ENCODE measurements around the gene TMEM134. TPM values are rescaled to one million over a fixed set of nuclear protein-coding genes. Genes with fewer than 3 reads are reported as not detected.
"Not testable (repeated sequence)": the region's sequence is repeated elsewhere in the genome, so short reads cannot be mapped to it uniquely, and the experiment has no call there.

The TMEM134 gene, protein sequence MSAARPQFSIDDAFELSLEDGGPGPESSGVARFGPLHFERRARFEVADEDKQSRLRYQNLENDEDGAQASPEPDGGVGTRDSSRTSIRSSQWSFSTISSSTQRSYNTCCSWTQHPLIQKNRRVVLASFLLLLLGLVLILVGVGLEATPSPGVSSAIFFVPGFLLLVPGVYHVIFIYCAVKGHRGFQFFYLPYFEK
- 63.0 TPM for polyA plus RNA-seq
- long read RNA-seq, donor 1, transcript TMEM134-201 (7 exons, 3,534 nt), result major isoform, 14 of 16 reads
- long read RNA-seq, donor 1, partial matches to known transcripts, result 0 of 16 reads
- long read RNA-seq, donor 1, other reads (novel, unspliced or antisense), result 0 of 16 reads
- long read RNA-seq, donor 2, transcript TMEM134-205 (3 exons, 565 nt), result minor isoform, 7 of 50 reads
- long read RNA-seq, donor 2, transcript TMEM134-201 (7 exons, 3,534 nt), result major isoform, 32 of 50 reads
- long read RNA-seq, donor 2, partial matches to known transcripts, result 0 of 50 reads
- long read RNA-seq, donor 2, other reads (novel, unspliced or antisense), result 10 of 50 reads
- long read RNA-seq, donor 3, result 0 reads
- long read RNA-seq, donor 4, partial matches to known transcripts, result 0 of 5 reads
- long read RNA-seq, donor 4, other reads (novel, unspliced or antisense), result 0 of 5 reads
- long read RNA-seq, donor 5, transcript TMEM134-201 (7 exons, 3,534 nt), result major isoform, 15 of 23 reads
- long read RNA-seq, donor 5, partial matches to known transcripts, result 0 of 23 reads
- long read RNA-seq, donor 5, other reads (novel, unspliced or antisense), result 0 of 23 reads
- long read RNA-seq, donor 6, transcript TMEM134-201 (7 exons, 3,534 nt), result major isoform, 22 of 117 reads
- long read RNA-seq, donor 6, transcript TMEM134-205 (3 exons, 565 nt), result minor isoform, 8 of 117 reads
- long read RNA-seq, donor 6, partial matches to known transcripts, result 75 of 117 reads
- long read RNA-seq, donor 6, other reads (novel, unspliced or antisense), result 8 of 117 reads
- long read RNA-seq, donor 7, transcript TMEM134-201 (7 exons, 3,534 nt), result major isoform, 8 of 19 reads
- long read RNA-seq, donor 7, partial matches to known transcripts, result 0 of 19 reads
- long read RNA-seq, donor 7, other reads (novel, unspliced or antisense), result 5 of 19 reads
- long read RNA-seq, donor 8, transcript TMEM134-205 (3 exons, 565 nt), result minor isoform, 12 of 67 reads
- long read RNA-seq, donor 8, transcript TMEM134-201 (7 exons, 3,534 nt), result major isoform, 35 of 67 reads
- long read RNA-seq, donor 8, partial matches to known transcripts, result 5 of 67 reads
- long read RNA-seq, donor 8, other reads (novel, unspliced or antisense), result 8 of 67 reads
- long read RNA-seq, donor 9, transcript TMEM134-201 (7 exons, 3,534 nt), result major isoform, 19 of 34 reads
- long read RNA-seq, donor 9, partial matches to known transcripts, result 0 of 34 reads
- long read RNA-seq, donor 9, other reads (novel, unspliced or antisense), result 10 of 34 reads
- long read RNA-seq, donor 10, transcript TMEM134-201 (7 exons, 3,534 nt), result major isoform, 14 of 31 reads
- long read RNA-seq, donor 10, partial matches to known transcripts, result 0 of 31 reads
- long read RNA-seq, donor 10, other reads (novel, unspliced or antisense), result 7 of 31 reads
- long read RNA-seq, donor 11, transcript TMEM134-201 (7 exons, 3,534 nt), result major isoform, 11 of 21 reads
- long read RNA-seq, donor 11, partial matches to known transcripts, result 0 of 21 reads
- long read RNA-seq, donor 11, other reads (novel, unspliced or antisense), result 5 of 21 reads

DNA sequence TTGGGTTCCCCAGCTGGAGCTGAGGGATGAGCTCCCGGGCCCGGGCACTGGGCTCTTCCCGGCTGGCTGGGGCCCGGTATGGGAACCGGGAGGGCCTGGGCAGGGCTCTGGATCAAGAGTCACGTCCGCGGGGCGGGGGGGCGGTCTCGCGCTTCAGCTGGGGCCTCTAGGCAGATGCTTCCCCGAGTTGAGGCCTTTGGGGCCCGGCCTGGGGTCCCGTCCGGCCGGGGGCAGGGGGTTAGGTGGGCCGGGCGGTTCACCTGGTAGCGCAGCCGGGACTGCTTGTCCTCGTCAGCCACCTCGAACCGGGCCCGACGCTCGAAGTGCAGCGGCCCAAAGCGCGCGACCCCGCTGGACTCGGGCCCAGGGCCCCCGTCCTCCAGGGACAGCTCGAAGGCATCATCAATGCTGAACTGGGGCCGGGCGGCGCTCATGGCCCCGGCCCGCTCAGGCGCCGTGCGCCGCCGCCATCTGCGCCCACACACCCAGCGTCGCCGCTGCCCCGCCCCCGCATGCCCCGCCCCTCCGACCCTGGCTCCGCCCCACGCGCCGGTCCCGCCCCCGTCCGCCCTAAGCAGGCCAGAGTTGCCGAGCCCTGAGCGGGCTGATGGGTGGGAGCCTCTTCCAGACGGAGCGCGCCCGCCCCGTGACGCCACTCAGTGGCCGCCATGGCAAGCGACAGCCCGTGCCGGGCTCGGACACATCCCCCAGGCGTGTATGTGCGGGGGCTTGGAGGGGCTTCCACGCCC lies at the start of gene TMEM134:
Gene TMEM134, minus strand, starts transcription at position 493 of the 749 bp plus-strand sequence. Its CDS starts 59 bp downstream, at position 434.
- Histone ChIP-seq H3K27me3 (ENCODE audit: control insufficient read depth, insufficient read depth, low read length) (no peaks in the 10 kb centered on the region), H3K27ac (ENCODE audit: low read length) (peak within 1 kb of the TSS; percentile 93), H3K4me1 (ENCODE audit: control insufficient read depth, insufficient read depth, low read length) (peaks cover 19% of the 10 kb centered on the region), H3K4me3 (ENCODE audit: low read length) (peak within 1 kb of the TSS; percentile 96), H3K9me3 (ENCODE audit: control insufficient read depth, low read depth, low read length) (peaks cover 3% of the 10 kb centered on the region), H3K36me3 (ENCODE audit: control insufficient read depth, insufficient read depth, low read length) (no peaks in the 10 kb centered on the region)
- WGBS (ENCODE audit: insufficient coverage, low lambda C conversion rate), result no CpG with 5 or more reads among the region's 76 CpGs
- DNase-seq, result peak; percentile 92

DNA sequence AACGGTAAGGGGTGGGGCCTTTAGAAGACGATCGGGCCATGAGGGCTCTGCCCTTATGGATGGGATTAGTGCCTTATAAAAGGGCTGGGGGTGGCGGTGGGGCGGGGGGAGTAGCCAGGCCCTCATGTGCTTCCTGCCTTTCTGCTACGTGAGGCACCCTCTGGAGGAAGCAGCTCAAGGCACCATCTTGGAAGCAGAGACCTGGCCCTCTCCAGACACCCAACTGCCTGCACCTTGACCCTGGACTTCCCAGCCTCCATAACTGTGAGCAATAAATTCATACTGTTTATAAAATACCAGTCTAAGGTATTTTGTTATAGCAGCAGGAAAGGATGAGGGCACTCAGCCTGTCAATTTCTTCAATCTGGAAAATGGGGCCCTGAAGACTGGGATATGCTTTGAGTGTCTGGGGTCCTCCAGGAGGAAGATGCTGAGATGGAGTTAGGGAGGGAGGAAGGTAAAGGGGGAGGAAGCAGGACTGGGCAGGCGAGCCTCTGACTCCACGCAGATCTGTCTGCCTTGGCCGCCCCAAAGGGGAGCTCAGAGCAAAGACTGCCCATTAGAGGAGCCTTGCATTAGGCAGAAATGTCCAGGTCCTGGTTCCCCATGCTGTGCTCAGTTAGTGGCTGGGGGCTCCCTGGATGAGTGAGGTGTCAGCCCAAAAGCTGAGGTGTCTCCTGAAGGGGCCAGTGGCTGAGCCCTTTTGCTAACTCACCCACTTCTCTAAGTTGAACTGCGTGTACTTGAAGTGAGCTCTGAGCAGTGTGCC lies 48.9 kb upstream of the TMEM134 start:
- no CpG with 5 or more reads among the region's 10 CpGs for WGBS (ENCODE audit: insufficient coverage, low lambda C conversion rate)
- no peak for DNase-seq
- Histone ChIP-seq H3K9me3 (ENCODE audit: control insufficient read depth, low read depth, low read length) (peaks cover 4% of the 10 kb centered on the region), H3K4me3 (ENCODE audit: low read length) (no peak overlapping the region), H3K36me3 (ENCODE audit: control insufficient read depth, insufficient read depth, low read length) (no peaks in the 10 kb centered on the region), H3K4me1 (ENCODE audit: control insufficient read depth, insufficient read depth, low read length) (no peaks in the 10 kb centered on the region), H3K27me3 (ENCODE audit: control insufficient read depth, insufficient read depth, low read length) (no peaks in the 10 kb centered on the region), H3K27ac (ENCODE audit: low read length) (no peak overlapping the region)

DNA sequence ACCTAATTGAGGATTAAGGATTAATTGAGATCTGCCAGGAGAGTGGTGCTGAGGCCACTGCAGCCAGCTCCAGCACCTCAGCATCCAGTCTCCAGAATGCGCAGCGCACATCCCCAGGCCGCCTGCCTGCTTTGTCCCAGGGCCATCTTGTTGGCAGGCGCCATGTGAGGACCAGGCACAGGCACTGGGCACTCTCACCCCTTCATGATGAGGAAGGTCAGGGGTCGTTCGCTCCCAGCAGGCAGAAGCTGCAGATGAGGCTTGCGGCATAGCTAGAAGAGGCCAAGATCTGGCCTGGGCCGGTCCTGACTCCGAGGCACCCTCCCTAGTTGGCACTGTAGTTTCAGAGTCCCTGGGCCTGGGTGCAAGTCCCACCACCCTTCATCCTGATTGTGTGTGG lies 47.8 kb upstream of the TMEM134 start:
- peaks cover 4% of the 10 kb centered on the region for H3K9me3 ChIP-seq (ENCODE audit: control insufficient read depth, low read depth, low read length)
- no peaks in the 10 kb centered on the region for H3K27me3 ChIP-seq (ENCODE audit: control insufficient read depth, insufficient read depth, low read length)
- no peak overlapping the region for H3K27ac ChIP-seq (ENCODE audit: low read length)
- no peaks in the 10 kb centered on the region for H3K4me1 ChIP-seq (ENCODE audit: control insufficient read depth, insufficient read depth, low read length)
- no CpG with 5 or more reads among the region's 9 CpGs for WGBS (ENCODE audit: insufficient coverage, low lambda C conversion rate)
- H3K4me3 ChIP-seq (ENCODE audit: low read length), result no peak overlapping the region
- no peak for DNase-seq
- no peaks in the 10 kb centered on the region for H3K36me3 ChIP-seq (ENCODE audit: control insufficient read depth, insufficient read depth, low read length)

DNA sequence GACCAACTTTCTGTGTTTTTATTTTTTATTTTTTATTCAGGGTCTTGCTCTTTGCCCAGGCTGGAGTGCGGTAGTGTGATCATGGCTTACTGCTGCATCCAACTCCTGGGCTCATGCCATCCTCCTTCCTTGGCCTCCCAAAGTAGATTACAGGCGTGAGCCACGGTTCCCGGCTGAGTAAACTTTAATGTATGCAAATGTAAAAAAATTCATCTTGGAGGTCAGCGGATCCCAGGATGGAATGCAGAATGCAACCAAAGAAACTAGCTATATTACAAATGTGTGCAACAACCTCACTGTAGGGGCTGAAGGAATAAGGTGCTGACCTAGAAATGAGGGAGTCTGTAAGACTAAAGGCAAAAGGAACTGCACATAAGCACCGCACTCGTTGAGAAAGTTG lies 45.1 kb upstream of the TMEM134 start:
- H3K9me3 ChIP-seq (ENCODE audit: control insufficient read depth, low read depth, low read length), result no peaks in the 10 kb centered on the region
- 100% methylated on average over 2 of the region's 7 CpGs for whole genome bisulfite sequencing (ENCODE audit: insufficient coverage, low lambda C conversion rate)

DNA sequence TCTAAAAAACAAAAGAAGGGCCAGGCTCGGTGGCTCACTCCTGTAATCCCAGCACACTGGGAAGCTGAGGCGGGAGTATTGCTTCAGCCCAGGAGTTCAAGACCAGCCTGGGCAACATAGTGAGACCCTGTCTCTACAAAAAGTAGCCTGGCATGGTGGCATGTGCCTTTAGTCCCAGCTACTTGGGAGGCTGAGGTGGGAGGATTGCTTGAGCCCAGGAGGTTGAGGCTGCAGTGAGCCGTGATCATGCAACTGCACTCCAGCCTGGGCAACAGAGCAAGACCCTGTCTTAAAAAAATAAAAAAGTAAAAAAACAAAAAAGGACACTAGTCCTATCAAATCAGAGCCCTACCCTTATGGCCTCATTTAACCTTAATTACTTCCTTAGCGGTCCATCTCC lies 42.5 kb upstream of the TMEM134 start:
- peaks cover 37% of the 10 kb centered on the region for H3K4me1 ChIP-seq (ENCODE audit: control insufficient read depth, insufficient read depth, low read length)
- not testable (repeated sequence) for H3K36me3 ChIP-seq (ENCODE audit: control insufficient read depth, insufficient read depth, low read length); H3K27me3 ChIP-seq (ENCODE audit: control insufficient read depth, insufficient read depth, low read length); H3K4me3 ChIP-seq (ENCODE audit: low read length); DNase-seq; H3K9me3 ChIP-seq (ENCODE audit: control insufficient read depth, low read depth, low read length); H3K27ac ChIP-seq (ENCODE audit: low read length)
- WGBS (ENCODE audit: insufficient coverage, low lambda C conversion rate), result no CpG with 5 or more reads among the region's 4 CpGs

More for the DNA sequence above, 45.1 kb upstream of the TMEM134 start:
- Histone ChIP-seq H3K27me3 (ENCODE audit: control insufficient read depth, insufficient read depth, low read length) (no peaks in the 10 kb centered on the region), H3K4me3 (ENCODE audit: low read length) (no peak overlapping the region), H3K36me3 (ENCODE audit: control insufficient read depth, insufficient read depth, low read length) (no peaks in the 10 kb centered on the region), H3K4me1 (ENCODE audit: control insufficient read depth, insufficient read depth, low read length) (peaks cover 21% of the 10 kb centered on the region), H3K27ac (ENCODE audit: low read length) (no peak overlapping the region)
- DNase-seq, result no peak

DNA sequence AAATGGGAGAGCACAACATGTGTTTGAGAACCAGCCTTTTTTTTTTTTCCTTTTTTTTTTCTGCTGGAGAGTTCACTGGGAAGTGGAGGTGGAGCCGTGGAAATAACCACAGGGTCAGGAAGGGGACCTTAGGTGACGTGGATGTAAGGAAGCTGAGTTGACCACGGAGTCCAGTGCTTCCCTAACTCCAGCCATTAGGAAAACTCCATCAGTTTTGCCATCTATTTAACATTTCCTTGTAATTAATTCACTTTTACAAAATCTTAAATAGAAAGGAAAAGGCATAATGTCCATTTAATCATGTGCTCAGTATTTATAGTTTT lies 40.9 kb upstream of the TMEM134 start:
- 40% methylated on average over 2 of the region's 3 CpGs for WGBS (ENCODE audit: insufficient coverage, low lambda C conversion rate)
- Histone ChIP-seq H3K27me3 (ENCODE audit: control insufficient read depth, insufficient read depth, low read length) (no peaks in the 10 kb centered on the region), H3K4me1 (ENCODE audit: control insufficient read depth, insufficient read depth, low read length) (peaks cover 50% of the 10 kb centered on the region), H3K9me3 (ENCODE audit: control insufficient read depth, low read depth, low read length) (no peaks in the 10 kb centered on the region), H3K4me3 (ENCODE audit: low read length) (no peak overlapping the region), H3K36me3 (ENCODE audit: control insufficient read depth, insufficient read depth, low read length) (peaks cover 8% of the 10 kb centered on the region), H3K27ac (ENCODE audit: low read length) (peak overlapping the region; percentile 76)
- DNase-seq, result peak in 1 of 2 donors; percentile 23

DNA sequence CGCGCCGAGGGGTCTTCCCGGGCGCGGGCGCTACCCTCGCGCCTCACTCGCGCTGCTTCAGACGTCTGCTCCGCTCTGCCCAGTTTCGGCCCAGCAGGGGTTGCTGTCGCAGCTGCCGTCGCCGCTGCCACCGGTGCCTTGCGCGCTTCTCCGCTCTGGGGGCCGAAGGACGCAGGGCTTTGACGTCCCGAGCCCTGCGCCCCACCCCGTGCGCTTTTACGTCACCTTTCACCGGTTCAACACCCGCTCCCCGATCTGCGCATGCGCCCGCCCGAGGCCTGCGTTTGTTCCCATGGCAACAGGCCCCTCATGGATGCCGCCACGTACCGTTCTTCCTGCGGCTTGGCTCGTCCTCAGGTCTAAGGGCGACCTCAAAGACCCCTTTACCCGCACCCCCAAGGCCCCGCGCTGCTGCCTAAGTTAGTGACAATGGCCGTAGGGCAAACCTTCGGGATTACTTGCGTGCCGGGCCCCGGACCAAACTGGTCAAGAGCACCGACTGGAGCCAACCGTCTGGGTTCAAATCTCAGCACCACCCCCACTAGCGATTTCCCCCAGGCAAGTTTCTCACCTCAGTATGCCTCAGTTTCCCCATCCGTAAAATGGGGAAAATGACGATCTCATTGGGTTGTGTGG lies 39.6 kb upstream of the TMEM134 start:
- H3K4me3 ChIP-seq (ENCODE audit: low read length), result peak overlapping the region; percentile 70
- H3K9me3 ChIP-seq (ENCODE audit: control insufficient read depth, low read depth, low read length), result no peaks in the 10 kb centered on the region
- WGBS (ENCODE audit: insufficient coverage, low lambda C conversion rate), result no CpG with 5 or more reads among the region's 57 CpGs
- peak; percentile 98 to 99 for DNase-seq
- peaks cover 53% of the 10 kb centered on the region for H3K4me1 ChIP-seq (ENCODE audit: control insufficient read depth, insufficient read depth, low read length)
- H3K27ac ChIP-seq (ENCODE audit: low read length), result peak overlapping the region; percentile 94
- H3K27me3 ChIP-seq (ENCODE audit: control insufficient read depth, insufficient read depth, low read length), result peaks cover under 1% of the 10 kb centered on the region
- peaks cover 8% of the 10 kb centered on the region for H3K36me3 ChIP-seq (ENCODE audit: control insufficient read depth, insufficient read depth, low read length)

DNA sequence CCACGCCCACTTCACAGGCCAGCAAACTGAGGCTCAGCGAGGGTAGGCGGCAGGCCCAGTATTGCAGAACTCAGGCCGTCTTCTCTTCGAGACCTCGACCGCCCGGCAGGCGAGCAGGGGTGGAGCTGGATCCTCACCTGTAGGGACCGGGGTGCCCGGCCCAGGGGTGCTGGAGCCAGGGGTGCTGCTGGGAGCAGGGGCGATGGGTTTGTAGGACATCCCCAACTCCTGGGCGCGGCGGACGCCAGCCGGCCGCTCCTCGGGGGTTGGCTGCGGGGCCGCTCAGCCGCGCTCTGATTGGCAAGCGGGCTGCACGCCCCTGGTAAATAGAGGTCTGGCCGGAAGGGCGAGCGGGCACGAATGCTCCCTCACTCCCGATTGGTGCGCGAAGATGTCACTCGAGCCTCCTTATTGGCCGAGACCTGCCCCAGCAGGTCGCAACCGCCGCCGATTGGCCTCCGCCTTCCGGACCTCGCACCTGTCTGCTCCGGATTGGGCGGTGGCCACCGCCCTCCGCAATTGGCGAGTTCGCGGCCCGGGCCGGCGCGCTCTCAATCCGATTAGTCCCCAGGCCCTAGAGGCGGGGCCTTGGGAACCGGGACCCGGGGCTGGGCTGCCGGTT lies 38.9 kb upstream of the TMEM134 start, which contains the start of gene CDK2AP2:
Gene CDK2AP2, minus strand, starts transcription at position 299 of the 622 bp plus-strand sequence. Its CDS starts 80 bp downstream, at position 219.
- Histone ChIP-seq H3K27me3 (ENCODE audit: control insufficient read depth, insufficient read depth, low read length) (peaks cover 3% of the 10 kb centered on the region), H3K9me3 (ENCODE audit: control insufficient read depth, low read depth, low read length) (no peaks in the 10 kb centered on the region), H3K4me1 (ENCODE audit: control insufficient read depth, insufficient read depth, low read length) (peaks cover 57% of the 10 kb centered on the region), H3K27ac (ENCODE audit: low read length) (peak within 1 kb of the TSS; percentile 94), H3K4me3 (ENCODE audit: low read length) (peak within 1 kb of the TSS; percentile 70), H3K36me3 (ENCODE audit: control insufficient read depth, insufficient read depth, low read length) (peaks cover 8% of the 10 kb centered on the region)
- WGBS (ENCODE audit: insufficient coverage, low lambda C conversion rate), result no CpG with 5 or more reads among the region's 57 CpGs
- DNase-seq, result peak; percentile 99 to 100

All from large intestine (tissue), 12 donors.